Neural cell (in vitro differentiated cells): Measurements from ENCODE around the gene CD8A. TPM values are rescaled to one million over a fixed set of nuclear protein-coding genes. Genes with fewer than 3 reads are reported as not detected.

Experiments used
- H2AFZ ChIP-seq: fragments of 200-600, 300-800 bp; sonication (generic), shearing (Covaris generic); 2 replicates; pipeline ENCODE4 v1.6.0; 2014; ENCODE audit warnings: low read depth, mild to moderate bottlenecking, antibody characterized with exemption, low read length, moderate library complexity
- H3F3A ChIP-seq: fragments of 200-600 bp; shearing (Covaris generic); 2 replicates; pipeline ENCODE4 v1.6.1; 2016; ENCODE audit warnings: mild to moderate bottlenecking, moderate library complexity, mixed read lengths, antibody characterized with exemption, low read length; ENCODE audit not compliant: insufficient read depth, poor library complexity, severe bottlenecking
- H3K27ac ChIP-seq: fragments of 200-600, 300-800 bp; sonication (generic), shearing (Covaris generic); 2 replicates; pipeline ENCODE4 v1.5.1; 2014; ENCODE audit warnings: mild to moderate bottlenecking, low read length, moderate library complexity
- H3K27me3 ChIP-seq: fragments of 300-800, 200-600 bp; sonication (generic), shearing (Covaris generic); 2 replicates; pipeline ENCODE4 v1.6.0; 2014; ENCODE audit warnings: mild to moderate bottlenecking, low read depth, low read length, moderate library complexity; ENCODE audit not compliant: insufficient read depth
- H3K36me3 ChIP-seq: fragments of 300-800, 200-600 bp; sonication (generic), shearing (Covaris generic); 2 replicates; pipeline ENCODE4 v1.5.1; 2014; ENCODE audit warnings: mild to moderate bottlenecking, antibody characterized with exemption, low read length, moderate library complexity; ENCODE audit not compliant: insufficient read depth
- H3K4me2 ChIP-seq: fragments of 300-800, 200-600 bp; sonication (generic), shearing (Covaris generic); 2 replicates; pipeline ENCODE4 v1.6.0; 2014; ENCODE audit warnings: mild to moderate bottlenecking, low read length
- H3K4me3 ChIP-seq: fragments of 300-800, 200-600 bp; sonication (generic), shearing (Covaris generic); 2 replicates; pipeline ENCODE4 v1.5.1; 2014; ENCODE audit warnings: mild to moderate bottlenecking, low read length, moderate library complexity
- H3K79me2 ChIP-seq: fragments of 200-600 bp; shearing (Covaris generic); replicated peaks from 2 replicates; pipeline ENCODE4 v1.6.0; 2014; ENCODE audit warnings: mild to moderate bottlenecking, low read length, moderate library complexity; ENCODE audit not compliant: insufficient read depth
- H3K9ac ChIP-seq: fragments of 300-800, 200-600 bp; sonication (generic), shearing (Covaris generic); 2 replicates; pipeline ENCODE4 v1.6.1; 2016; ENCODE audit warnings: mild to moderate bottlenecking, low read length, mixed read lengths
- H3K9me2 ChIP-seq: fragments of 200-600 bp; shearing (Covaris generic); 2 replicates; pipeline ENCODE4 v1.6.1; 2016; ENCODE audit warnings: mild to moderate bottlenecking, low read length, mixed read lengths; ENCODE audit not compliant: insufficient read depth
- H3K9me3 ChIP-seq: fragments of 200-600, 300-800 bp; sonication (generic), shearing (Covaris generic); 2 replicates; pipeline ENCODE4 v1.6.1; 2016; ENCODE audit warnings: mild to moderate bottlenecking, mixed run types, low read length, moderate library complexity, mixed read lengths
- H4K20me1 ChIP-seq: fragments of 200-600 bp; shearing (Covaris generic); 2 replicates; pipeline ENCODE4 v1.6.1; 2016; ENCODE audit warnings: mild to moderate bottlenecking, mixed run types; ENCODE audit not compliant: insufficient read depth
- EP300 ChIP-seq: fragments of 450-650 bp; conservative IDR thresholded peaks from 2 replicates; pipeline ENCODE4 v1.6.1; 2014; ENCODE audit warnings: antibody characterized with exemption, mild to moderate bottlenecking, moderate library complexity; ENCODE audit not compliant: poor library complexity, severe bottlenecking
- EZH2 ChIP-seq: fragments of 200-600, 300-800 bp; shearing (Covaris generic), sonication (generic); IDR thresholded peaks from 2 replicates; pipeline ENCODE4 v1.6.1; 2014; ENCODE audit warnings: antibody characterized with exemption, low read length, borderline replicate concordance, mild to moderate bottlenecking; ENCODE audit not compliant: insufficient read depth, poor library complexity, severe bottlenecking
- MXI1 ChIP-seq: fragments of 450-650 bp; conservative IDR thresholded peaks from 2 replicates; pipeline ENCODE4 v1.6.1; 2014; ENCODE audit warnings: antibody characterized with exemption, mild to moderate bottlenecking; ENCODE audit not compliant: poor library complexity, severe bottlenecking
- POLR2AphosphoS5 ChIP-seq: IDR thresholded peaks from 2 replicates; pipeline ENCODE4 v1.6.1; 2012
- RAD21 ChIP-seq: fragments of 450-650 bp; conservative IDR thresholded peaks from 2 replicates; pipeline ENCODE4 v1.6.1; 2014; ENCODE audit warnings: antibody characterized with exemption, mild to moderate bottlenecking, moderate library complexity
- SMC3 ChIP-seq: fragments of 450-650 bp; conservative IDR thresholded peaks from 2 replicates; pipeline ENCODE4 v1.6.1; 2014; ENCODE audit warnings: antibody characterized with exemption, mild to moderate bottlenecking, moderate library complexity; ENCODE audit not compliant: poor library complexity
- TAF1 ChIP-seq: IDR thresholded peaks from 2 replicates; pipeline ENCODE4 v1.6.1; 2012; ENCODE audit warnings: low read depth
- polyA plus RNA-seq: library from polyadenylated mRNA; depleted of rRNA; stranded (reverse); fragments of >200 nt; gene quantifications from 2 replicates; pipeline ENCODE4 v1.2.3, GENCODE V29; 2014
- TF ChIP-seq, protein P1 (sequence below): fragments of 450-650 bp; IDR thresholded peaks from 2 replicates; pipeline ENCODE4 v1.5.1; 2014; ENCODE audit warnings: antibody characterized with exemption, mild to moderate bottlenecking, moderate library complexity; ENCODE audit not compliant: poor library complexity, severe bottlenecking
- TF ChIP-seq, protein P2 (sequence below): IDR thresholded peaks from 2 replicates; pipeline ENCODE4 v1.6.1; 2012; ENCODE audit warnings: borderline replicate concordance

CD8A gene
- polyA plus RNA-seq, 1 donor from 2014 or later = 2.2 TPM

DNA sequence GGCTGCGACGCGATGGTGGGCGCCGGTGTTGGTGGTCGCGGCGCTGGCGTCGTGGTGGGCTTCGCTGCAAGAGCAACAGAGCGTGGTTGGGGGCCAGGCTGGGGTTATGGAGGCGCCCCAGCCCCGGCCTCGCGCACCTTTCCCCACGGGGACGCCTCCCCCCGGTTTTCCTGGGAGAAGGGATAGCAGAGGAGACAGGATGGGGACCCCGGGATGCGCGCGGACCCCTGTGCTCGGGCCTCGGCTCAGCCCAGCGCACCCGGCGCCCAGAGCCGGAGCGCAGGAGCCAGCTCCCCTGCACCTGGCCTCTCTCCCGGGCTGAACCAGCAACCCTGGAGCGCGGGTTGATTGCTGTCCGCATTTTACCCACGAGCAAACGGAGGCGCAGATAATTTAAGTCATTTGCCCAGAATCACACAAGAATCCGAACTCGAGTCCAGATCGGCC is 1.0 kb downstream of the CD8A start:
- Histone ChIP-seq H3F3A (no peaks in the 10 kb centered on the region), H3K79me2 (no peaks in the 10 kb centered on the region), H3K9me3 (no peaks in the 10 kb centered on the region), H4K20me1 (no peaks in the 10 kb centered on the region), H3K36me3 (no peaks in the 10 kb centered on the region), H3K4me3 (no peak overlapping the region), H2AFZ (no peak overlapping the region), H3K27me3 (peaks cover 58% of the 10 kb centered on the region), H3K4me2 (no peak overlapping the region), H3K27ac (no peak overlapping the region), H3K9ac (no peak overlapping the region), H3K9me2 (no peaks in the 10 kb centered on the region)
- TF ChIP-seq MXI1 (no peak), POLR2AphosphoS5 (no peak), EP300 (no peak), RAD21 (no peak), SMC3 (no peak), TAF1 (no peak), EZH2 (no peak)
- TF ChIP-seq, protein P1, sequence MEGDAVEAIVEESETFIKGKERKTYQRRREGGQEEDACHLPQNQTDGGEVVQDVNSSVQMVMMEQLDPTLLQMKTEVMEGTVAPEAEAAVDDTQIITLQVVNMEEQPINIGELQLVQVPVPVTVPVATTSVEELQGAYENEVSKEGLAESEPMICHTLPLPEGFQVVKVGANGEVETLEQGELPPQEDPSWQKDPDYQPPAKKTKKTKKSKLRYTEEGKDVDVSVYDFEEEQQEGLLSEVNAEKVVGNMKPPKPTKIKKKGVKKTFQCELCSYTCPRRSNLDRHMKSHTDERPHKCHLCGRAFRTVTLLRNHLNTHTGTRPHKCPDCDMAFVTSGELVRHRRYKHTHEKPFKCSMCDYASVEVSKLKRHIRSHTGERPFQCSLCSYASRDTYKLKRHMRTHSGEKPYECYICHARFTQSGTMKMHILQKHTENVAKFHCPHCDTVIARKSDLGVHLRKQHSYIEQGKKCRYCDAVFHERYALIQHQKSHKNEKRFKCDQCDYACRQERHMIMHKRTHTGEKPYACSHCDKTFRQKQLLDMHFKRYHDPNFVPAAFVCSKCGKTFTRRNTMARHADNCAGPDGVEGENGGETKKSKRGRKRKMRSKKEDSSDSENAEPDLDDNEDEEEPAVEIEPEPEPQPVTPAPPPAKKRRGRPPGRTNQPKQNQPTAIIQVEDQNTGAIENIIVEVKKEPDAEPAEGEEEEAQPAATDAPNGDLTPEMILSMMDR = no peak
- TF ChIP-seq, protein P2, sequence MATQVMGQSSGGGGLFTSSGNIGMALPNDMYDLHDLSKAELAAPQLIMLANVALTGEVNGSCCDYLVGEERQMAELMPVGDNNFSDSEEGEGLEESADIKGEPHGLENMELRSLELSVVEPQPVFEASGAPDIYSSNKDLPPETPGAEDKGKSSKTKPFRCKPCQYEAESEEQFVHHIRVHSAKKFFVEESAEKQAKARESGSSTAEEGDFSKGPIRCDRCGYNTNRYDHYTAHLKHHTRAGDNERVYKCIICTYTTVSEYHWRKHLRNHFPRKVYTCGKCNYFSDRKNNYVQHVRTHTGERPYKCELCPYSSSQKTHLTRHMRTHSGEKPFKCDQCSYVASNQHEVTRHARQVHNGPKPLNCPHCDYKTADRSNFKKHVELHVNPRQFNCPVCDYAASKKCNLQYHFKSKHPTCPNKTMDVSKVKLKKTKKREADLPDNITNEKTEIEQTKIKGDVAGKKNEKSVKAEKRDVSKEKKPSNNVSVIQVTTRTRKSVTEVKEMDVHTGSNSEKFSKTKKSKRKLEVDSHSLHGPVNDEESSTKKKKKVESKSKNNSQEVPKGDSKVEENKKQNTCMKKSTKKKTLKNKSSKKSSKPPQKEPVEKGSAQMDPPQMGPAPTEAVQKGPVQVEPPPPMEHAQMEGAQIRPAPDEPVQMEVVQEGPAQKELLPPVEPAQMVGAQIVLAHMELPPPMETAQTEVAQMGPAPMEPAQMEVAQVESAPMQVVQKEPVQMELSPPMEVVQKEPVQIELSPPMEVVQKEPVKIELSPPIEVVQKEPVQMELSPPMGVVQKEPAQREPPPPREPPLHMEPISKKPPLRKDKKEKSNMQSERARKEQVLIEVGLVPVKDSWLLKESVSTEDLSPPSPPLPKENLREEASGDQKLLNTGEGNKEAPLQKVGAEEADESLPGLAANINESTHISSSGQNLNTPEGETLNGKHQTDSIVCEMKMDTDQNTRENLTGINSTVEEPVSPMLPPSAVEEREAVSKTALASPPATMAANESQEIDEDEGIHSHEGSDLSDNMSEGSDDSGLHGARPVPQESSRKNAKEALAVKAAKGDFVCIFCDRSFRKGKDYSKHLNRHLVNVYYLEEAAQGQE = no peak

DNA sequence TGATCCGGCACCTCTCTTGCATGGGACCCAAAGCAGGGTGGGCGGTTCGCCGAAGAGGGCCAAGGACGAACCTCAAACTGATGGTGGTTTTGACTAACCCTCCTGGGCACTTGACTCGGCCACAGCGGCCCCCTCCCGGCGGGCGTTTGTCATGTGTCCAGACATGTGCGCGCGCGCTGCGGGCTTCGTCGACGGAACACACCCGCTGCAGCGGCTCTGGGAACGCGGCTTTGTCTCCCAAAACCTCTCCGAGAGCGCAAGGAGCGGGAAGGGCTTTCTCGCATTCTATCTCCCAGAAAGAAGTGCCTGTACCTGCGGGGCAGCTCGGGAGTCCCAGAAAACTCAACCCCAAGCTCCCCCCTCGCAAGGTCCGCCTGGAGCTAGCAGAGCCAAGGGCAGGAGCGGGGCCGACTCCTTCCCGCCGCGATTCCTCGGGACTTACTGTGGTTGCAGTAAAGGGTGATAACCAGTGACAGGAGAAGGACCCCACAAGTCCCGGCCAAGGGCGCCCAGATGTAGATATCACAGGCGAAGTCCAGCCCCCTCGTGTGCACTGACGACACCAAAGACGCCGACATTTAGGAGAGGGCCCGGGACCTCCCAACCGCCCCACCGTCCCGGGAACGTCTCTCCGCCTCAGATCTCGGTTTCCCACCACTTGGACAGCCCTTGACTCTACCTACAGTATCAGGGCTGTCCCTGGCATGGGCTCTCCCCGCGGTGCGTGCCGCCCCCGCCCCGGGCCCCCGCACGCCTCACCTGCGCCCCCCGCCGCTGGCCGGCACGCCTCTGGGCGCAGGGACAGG is 1.6 kb downstream of the CD8A start:
- peaks cover 58% of the 10 kb centered on the region for H3K27me3 ChIP-seq
- H3K9ac ChIP-seq = no peak overlapping the region
- no peaks in the 10 kb centered on the region for H3F3A ChIP-seq
- TF ChIP-seq RAD21 (no peak), EP300 (no peak), EZH2 (no peak), POLR2AphosphoS5 (no peak), SMC3 (no peak), MXI1 (no peak), TAF1 (no peak)
- TF ChIP-seq, protein P1 = no peak
- TF ChIP-seq, protein P2 = no peak
- no peak overlapping the region for H3K4me2 ChIP-seq
- no peaks in the 10 kb centered on the region for H3K9me2 ChIP-seq
- H4K20me1 ChIP-seq = no peaks in the 10 kb centered on the region
- no peak overlapping the region for H2AFZ ChIP-seq
- H3K27ac ChIP-seq = no peak overlapping the region
- H3K9me3 ChIP-seq = no peaks in the 10 kb centered on the region
- H3K4me3 ChIP-seq = peak overlapping the region; percentile 48
- H3K79me2 ChIP-seq = no peaks in the 10 kb centered on the region
- H3K36me3 ChIP-seq = no peaks in the 10 kb centered on the region
